Measurements from ENCODE around the gene SLC26A2. TPM values are rescaled to one million over a fixed set of nuclear protein-coding genes. Genes with fewer than 3 reads are reported as not detected.

SLC26A2 gene
- total RNA-seq, 1 donor from 2014 or later, result 3.2 TPM

DNA sequence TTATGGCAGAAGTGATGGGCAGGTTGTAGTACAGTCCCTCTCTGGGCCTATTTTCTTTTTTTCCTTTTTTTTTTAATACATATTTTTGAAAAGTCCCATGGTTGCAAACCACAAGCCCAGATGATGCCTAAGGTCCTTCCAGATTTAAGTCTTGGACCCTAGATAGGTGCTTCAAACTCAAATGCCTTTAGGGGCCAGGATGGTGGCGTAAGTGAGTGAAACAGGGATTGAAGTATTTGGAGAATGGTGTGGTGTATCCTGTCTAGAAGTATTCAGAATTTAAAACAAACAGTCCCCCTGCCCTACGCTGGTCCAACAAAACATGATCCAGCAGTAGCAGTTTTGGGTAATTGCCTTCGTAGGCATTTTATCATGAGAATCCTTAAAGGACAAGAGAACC, 37.7 kb downstream of the SLC26A2 start:
- intact Hi-C loops (cut with micrococcal nuclease), result no loop called here
- no peak for ATAC-seq
- no peak for DNase-seq

DNA sequence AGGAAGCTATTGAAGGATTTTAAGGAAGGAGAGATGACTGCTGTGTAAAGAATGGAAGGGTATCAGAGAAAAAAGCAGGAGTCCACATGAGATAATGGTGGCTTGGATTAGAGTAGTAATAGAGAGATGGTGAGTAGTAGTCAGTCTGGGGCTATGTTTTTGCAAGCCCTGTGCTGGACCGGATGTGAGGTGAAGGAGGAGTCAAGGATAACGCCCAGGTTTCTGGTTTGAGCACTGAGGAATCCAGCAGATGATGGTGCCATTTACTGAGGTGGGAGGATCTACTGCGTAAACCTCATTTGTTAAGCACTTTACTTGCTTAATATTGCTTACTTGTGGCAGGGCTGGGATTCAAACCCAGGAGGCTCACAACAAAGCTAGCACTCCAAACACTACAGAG, 38.8 kb downstream of the SLC26A2 start:
- intact Hi-C loops (cut with micrococcal nuclease), result no loop called here
- DNase-seq (no peak), ATAC-seq (no peak)

DNA sequence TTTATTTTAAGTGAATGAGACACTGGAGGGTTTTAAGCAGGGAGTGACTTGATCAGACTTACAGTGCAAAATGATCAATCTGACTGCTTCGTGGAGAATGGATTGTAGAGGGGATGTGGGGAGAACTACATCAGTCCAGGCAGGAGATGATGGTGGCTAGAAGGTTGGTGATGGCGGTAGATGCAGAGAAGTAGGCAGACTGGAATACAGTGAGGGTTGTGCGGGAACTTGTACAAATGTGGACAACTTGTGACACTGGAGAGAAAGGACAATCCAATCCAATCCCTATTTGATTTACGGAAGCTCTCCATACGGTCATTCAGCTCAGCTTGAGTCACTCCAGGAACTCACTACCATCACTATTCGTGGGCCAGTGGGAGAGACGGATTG, 39.3 kb downstream of the SLC26A2 start:
- ATAC-seq, result no peak
- DNase-seq, result no peak
- intact Hi-C loops (cut with micrococcal nuclease), result no loop called here

DNA sequence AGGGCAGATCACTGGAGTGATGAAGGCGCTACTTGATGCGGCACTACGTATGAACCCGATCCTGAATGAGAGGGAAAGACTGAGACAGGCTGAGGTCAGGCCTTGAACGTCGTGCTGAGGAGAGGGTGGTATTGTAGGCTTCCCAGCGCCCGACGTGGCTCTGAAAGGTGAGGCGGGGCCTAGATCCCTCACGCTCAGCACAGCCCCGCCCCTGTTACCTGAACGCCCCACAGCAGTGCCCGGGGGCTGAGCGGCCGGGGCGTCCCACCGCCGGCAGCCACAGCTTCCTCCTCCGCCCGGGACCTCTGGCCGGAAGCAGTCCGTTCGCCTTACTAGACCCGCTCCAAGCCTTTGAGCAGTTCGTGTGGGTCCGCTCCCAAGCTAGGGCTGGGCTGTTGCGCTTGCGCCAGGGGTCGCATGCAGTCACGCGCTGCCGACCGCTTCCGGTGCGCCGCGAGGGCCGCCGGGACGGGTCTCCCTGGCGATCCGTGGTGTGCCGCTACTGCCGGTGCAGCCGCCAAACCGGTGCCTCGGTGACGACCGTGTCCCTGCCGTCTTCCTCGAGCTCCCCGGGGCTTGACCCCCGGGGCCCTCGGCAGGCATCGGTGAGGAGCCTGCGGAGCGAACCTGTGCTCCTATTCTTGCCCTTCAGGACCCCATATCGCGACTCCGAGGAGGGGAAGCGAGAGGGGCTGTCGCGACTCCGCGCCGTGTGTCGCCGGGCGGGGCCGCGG, 39.9 kb downstream of the SLC26A2 start, which contains the start of the genes HMGXB3 and TIGD6:
TSS of gene HMGXB3 (plus strand) at position 484 of the 734 bp plus-strand sequence. CDS start 4,114 bp downstream, outside the sequence.
TSS of gene TIGD6 (minus strand) at position 399 of the 734 bp plus-strand sequence. CDS start 4,306 bp downstream, outside the sequence.
- intact Hi-C loops (cut with micrococcal nuclease), result no loop called here
- ATAC-seq, result peak; percentile 96
- DNase-seq, result peak; percentile 96

- DNase-seq (peak; percentile 64), ATAC-seq (peak; percentile 51)
- intact Hi-C loops (cut with micrococcal nuclease), result no loop called here
These were observed 40.6 kb downstream of the SLC26A2 start for GRCh38 chr5:150000990-150001659.

DNA sequence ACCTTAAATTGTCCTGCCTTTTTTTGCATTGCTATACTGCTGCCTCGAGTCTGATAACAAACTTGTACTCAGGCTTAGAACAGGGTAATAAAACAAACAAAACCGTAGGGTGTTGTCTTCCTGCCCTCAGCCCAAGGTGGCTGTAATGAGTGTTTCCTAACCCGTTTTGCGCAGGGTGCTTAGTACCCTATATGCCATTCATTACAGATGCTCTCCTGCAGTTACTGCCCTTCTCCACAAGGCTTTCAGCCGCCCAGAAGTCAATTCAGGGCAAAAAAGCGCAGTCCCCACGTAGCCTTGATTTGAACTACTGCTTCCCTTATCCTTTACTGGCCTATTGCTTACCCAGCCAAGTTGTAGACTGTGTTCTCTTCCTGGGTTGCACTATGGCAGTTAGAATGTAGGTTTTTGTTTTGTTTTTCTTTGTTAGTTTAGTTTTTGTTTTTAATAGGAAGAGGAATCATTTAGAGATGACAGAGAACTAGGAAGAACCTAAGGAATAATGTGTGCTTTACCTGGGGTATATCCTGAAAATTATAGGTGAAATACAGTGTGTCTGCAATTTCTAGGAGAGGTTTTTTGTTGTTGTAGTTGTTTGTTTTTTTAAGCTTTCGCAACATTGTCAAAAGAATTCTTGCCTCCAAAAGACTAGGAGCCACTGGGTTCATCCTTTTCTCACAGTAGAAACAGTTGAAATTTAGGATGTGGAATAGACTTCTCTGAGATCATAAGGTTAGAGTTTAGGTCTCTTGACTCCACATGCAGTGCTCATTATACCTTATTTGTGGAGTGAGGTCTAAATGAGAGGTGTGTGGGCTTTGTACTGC, 41.3 kb downstream of the SLC26A2 start:
- intact Hi-C loops (cut with micrococcal nuclease), result no loop called here
- ATAC-seq (peak; percentile 52), DNase-seq (no peak)

DNA sequence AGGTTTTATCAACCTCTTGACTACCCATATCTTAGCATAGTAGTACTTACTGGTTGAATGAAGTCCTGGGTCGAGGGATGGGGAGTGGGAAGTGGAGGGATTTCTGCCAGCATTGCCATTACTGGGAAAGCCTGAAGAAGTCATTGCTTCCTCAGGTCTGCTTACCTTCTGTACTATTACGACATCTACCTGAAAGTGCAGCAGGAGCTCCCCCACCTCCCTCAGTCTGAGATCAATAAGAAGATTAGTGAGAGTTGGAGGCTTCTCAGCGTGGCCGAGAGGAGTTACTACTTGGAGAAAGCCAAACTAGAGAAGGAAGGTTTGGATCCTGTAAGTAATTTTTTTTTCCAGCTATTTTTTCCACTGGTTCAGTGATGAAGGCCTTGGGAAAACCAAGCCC, 45.8 kb downstream of the SLC26A2 start:
- intact Hi-C loops (cut with micrococcal nuclease), result no loop called here
- DNase-seq, result no peak
- ATAC-seq, result no peak

DNA sequence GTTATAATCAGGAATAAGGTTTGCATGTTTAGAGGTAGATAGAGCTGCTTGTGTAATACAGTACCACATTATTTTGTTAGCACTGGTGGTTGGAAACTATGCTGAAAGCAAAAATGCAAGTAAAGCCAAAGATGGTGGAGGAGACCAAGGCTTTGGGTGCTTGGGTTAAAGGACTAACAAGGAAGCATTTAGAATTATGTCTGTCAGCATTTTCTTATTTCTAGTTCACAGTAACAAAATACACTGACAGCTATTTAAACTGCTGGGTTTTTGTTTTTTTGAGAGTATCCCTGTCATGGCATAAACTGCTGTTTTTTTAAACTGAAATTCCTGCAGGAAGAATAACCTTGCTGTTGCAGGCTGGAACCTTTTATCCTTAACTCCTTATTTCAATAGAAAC, 46.5 kb downstream of the SLC26A2 start:
- intact Hi-C loops (cut with micrococcal nuclease), result no loop called here
- ATAC-seq (no peak), DNase-seq (no peak)

DNA sequence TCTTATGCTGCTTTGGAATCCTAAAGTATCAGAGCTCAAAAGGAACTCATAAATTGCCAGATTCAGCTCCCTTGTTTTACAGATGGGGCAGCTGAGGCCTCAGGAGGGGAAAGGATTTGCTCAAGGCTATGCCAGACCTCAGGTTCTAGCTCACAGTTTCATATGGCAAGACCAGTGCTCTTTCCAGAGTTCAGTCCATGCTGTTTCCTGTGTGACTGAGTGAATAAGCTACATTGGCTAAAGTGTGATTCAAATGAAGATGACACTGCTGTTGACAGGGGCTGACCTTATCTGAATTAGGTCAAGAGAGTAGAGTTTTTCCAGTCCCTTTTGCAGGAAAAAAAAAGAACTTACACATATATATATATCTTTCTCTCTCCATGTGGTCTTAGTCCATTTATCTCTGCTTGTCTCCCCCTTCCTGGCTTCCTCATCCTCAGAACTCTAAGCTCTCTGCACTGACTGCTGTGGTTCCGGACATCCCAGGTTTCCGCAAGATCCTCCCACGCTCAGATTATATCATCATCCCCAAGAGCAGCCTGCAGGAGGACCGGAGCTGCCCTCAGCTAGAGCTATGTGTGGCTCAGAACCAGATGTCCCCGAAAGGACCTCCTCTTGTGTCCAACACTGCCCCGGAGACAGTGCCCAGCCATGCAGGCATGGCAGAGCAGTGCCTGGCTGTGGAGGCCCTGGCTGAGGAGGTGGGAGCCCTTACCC, 49.3 kb downstream of the SLC26A2 start:
- DNase-seq (no peak), ATAC-seq (peak; percentile 84)
- intact Hi-C loops (cut with micrococcal nuclease), result no loop called here

- no peak for ATAC-seq
- intact Hi-C loops (cut with micrococcal nuclease), result no loop called here
These were observed 53.4 kb downstream of the SLC26A2 start for GRCh38 chr5:150013931-150014330.

GRCh38 chr5:150014456-150014855, 53.9 kb downstream of the SLC26A2 start:
- intact Hi-C loops (cut with micrococcal nuclease), result no loop called here
- no peak for ATAC-seq
- DNase-seq, result no peak

More at GRCh38 chr5:150013931-150014330, 53.4 kb downstream of the SLC26A2 start:
- no peak for DNase-seq

DNA sequence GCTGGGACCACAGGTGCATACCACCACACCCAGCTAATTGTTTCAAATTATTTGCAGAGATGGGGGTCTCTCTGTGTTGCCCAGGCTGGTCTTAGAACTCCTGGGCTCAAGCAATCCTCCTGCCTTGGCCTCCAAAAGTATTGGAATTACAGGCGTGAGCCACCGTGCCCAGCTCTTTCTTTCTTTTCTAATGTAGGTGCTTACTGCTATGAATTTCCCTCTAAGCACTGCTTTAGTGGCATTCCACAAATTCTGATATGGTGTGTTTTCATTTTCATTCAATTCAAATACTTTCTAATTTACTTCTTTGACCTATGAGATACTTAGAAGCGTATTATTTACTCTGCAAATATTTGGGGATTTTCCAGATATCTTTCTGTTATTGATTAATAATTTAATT, 54.9 kb downstream of the SLC26A2 start:
- DNase-seq, result no peak
- intact Hi-C loops (cut with micrococcal nuclease), result no loop called here
- ATAC-seq, result no peak

- DNase-seq (no peak), ATAC-seq (no peak)
- intact Hi-C loops (cut with micrococcal nuclease), result no loop called here
These were observed 56.0 kb downstream of the SLC26A2 start for GRCh38 chr5:150016537-150016936.

DNA sequence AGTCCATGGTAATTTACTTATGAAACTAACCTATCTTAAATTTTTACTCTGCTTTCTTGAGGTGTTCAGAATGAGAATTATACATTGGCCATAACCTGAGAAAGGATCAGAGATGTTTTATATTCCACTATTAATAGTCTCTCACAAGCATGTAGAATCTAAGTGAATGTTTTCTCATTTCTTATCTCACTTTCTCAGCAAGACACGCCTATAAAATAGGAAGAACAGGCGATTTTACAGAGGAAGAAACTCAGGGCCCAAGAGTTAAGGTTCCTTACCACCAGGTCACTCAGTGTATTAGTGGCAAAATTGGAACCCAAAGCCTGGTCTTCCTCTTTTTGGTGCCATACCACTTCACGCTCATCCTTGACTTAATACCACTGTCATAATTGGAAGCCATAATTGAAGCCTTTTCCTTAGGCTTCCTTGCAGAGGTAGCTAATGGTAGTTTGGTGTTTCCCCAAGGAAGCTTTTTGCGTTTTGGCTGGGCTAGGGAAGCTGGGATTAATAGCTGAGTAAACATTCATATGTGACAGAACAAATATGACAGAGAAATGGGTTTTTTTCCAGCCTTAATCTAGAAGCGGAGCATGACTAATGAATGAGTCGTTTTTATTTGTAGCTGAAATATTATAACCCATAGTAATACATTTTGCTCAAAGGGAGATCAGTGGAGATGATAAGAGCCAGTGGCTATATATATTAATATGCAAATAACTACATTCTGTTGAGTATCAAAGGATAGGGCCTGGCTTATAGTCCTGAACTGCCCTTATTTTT, 56.9 kb downstream of the SLC26A2 start:
- intact Hi-C loops (cut with micrococcal nuclease), result no loop called here
- ATAC-seq (no peak), DNase-seq (no peak)

DNA sequence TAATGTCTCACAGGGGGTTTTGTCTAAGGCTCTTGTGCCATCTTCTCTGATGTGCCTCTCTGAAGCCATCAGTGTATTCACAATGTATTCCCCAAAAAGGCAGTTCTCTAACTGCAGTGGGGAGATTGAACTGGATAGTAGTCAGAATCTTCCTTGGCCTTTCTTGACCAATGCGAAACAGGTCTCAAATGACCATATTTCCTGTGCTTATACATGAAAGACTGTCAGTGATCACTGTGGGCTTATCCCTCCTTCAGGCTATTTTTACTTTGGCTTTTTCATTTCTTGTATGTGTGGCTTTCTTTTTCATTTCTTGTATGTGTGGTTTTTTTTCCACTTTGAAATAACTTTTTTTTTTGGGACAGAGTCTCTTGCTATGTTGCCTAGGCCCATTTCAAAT, 59.7 kb downstream of the SLC26A2 start:
- intact Hi-C loops (cut with micrococcal nuclease), result no loop called here
- no peak for DNase-seq
- no peak for ATAC-seq

DNA sequence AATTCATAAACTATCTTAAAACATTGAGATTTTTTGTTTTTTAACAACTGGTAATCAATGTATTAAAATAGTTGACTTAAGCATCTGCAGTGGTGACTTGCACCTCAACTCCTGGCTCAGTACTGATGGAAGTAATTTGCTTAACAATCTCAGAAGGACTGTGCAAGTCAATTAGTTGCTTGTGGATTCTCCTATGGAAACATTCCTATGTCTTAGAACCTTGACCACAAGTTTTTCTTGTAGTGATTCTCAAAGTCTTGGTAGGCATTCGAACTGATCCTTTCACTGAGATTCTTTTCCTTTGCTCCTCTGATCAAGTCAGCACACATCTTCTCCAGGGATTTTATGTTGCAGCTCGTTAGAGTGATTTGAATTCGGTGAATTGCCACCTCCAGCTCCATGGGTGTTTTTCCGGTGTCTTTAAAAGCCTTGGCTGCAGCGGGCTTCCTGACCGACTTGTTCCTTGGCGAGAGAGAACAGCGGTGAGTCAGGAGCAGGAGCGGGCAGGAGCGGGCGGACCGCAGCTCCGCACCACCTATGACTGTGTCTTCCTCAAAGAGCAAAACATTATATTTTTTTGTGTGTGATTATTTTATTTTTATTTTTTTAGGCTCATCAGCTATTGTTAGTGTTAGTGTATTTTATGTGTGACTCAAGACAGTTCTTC, 61.1 kb downstream of the SLC26A2 start:
- intact Hi-C loops (cut with micrococcal nuclease), result no loop called here
- ATAC-seq (peak; percentile 39), DNase-seq (peak; percentile 36)

- intact Hi-C loops (cut with micrococcal nuclease), result no loop called here
- DNase-seq, result no peak
- peak; percentile 69 for ATAC-seq
These were observed 61.6 kb downstream of the SLC26A2 start for GRCh38 chr5:150022158-150022531.

DNA sequence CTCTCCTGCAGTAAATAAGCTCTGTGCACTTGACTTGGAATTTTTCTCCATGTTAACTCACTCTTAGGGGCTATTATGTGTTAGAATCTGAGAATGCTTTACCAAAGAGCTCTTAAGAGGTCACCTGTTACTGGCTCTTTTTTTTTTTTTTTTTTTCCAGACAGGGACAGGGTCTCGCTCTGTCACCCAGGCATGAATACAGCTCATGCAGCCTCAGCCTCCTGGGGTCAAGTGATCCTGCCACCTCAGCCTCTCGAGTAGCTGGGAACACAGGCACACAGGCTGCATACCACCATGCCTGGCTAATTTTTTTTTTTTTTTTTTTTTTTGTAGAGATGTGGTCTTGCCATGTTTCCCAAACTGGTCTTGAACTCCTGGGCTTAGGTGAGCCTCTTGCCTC, 62.1 kb downstream of the SLC26A2 start:
- intact Hi-C loops (cut with micrococcal nuclease), result no loop called here
- DNase-seq, result no peak
- ATAC-seq, result peak; percentile 61

Measured in left ventricle myocardium superior (tissue), 1 donor.